ENCODE measurements around the gene CBX7. TPM values are rescaled to one million over a fixed set of nuclear protein-coding genes. Genes with fewer than 3 reads are reported as not detected.

The CBX7 gene
- polyA plus RNA-seq, 1 experiment = 2.2 TPM

- H3K9me3 ChIP-seq (ENCODE audit: control insufficient read depth, insufficient read depth, low read length) = peaks cover 15% of the 10 kb centered on the region
- DNase-seq (ENCODE audit: low read depth, low spot score) = no peak
- H3K4me3 ChIP-seq (ENCODE audit: low read depth, low read length) = no peak overlapping the region
- TF ChIP-seq CTCF (IDR thresholded peaks at IDR 0.05; ENCODE audit: low read depth, low read length) = no peak
- no peak overlapping the region for H3K27ac ChIP-seq (ENCODE audit: low read depth, low read length)
- CTCF ChIA-PET = interaction anchor here (0.9 kb wide), 1 partner anchor 8 kb away, joined by 3 read pairs; no protein-coding TSS in a partner anchor
- no peaks in the 10 kb centered on the region for H3K27me3 ChIP-seq (ENCODE audit: control insufficient read depth, insufficient read depth, low read length)
- POLR2A ChIA-PET = no interaction called here
These were observed 32.4 kb upstream of the CBX7 start for GRCh38 chr22:39184586-39185577.

DNA sequence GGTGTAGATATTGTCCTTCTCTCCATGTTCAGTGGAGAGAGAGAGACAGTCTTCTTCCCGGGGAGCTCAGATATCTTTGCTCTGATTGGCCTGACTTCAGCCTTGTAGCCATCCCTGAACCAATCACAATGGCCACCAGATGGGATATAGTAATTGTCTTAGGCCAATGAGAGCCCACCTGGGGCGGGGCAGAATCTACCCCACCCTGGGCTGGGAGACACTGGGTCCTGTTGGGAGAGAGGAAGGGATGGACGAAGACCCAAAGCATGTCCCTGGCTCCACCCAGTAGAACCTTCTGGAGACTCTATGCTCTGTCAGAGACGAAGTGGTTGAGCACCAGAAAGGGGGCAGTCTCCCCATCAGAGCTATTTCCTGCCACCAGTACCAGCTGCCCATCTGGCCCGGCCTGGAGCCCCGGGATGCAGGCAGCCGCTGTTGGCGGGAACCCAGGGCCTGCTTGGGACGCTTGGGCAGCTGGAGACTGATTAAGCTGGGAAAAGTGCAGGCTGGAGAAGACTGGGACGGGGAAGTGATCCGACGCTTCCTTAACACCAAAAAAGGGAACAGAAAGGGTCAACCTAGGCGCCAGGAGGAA is 31.6 kb upstream of the CBX7 start:
- DNase-seq (ENCODE audit: low read depth, low spot score) = no peak
- POLR2A ChIA-PET = interaction anchor here (0.6 to 0.7 kb wide), 2 partner anchors 127 to 135 kb away, joined by 3 read pairs; no protein-coding TSS in a partner anchor
- H3K27me3 ChIP-seq (ENCODE audit: control insufficient read depth, insufficient read depth, low read length) = no peaks in the 10 kb centered on the region
- H3K27ac ChIP-seq (ENCODE audit: low read depth, low read length) = no peak overlapping the region
- no peak for TF ChIP-seq CTCF (IDR thresholded peaks at IDR 0.05; ENCODE audit: low read depth, low read length)
- CTCF ChIA-PET = interaction anchor here (0.9 kb wide), 1 partner anchor 9 kb away, joined by 3 read pairs; no protein-coding TSS in a partner anchor
- H3K4me3 ChIP-seq (ENCODE audit: low read depth, low read length) = no peak overlapping the region
- peaks cover 15% of the 10 kb centered on the region for H3K9me3 ChIP-seq (ENCODE audit: control insufficient read depth, insufficient read depth, low read length)

- POLR2A ChIA-PET = no interaction called here
- Histone ChIP-seq H3K9me3 (ENCODE audit: control insufficient read depth, insufficient read depth, low read length) (peaks cover 15% of the 10 kb centered on the region), H3K27me3 (ENCODE audit: control insufficient read depth, insufficient read depth, low read length) (no peaks in the 10 kb centered on the region), H3K4me3 (ENCODE audit: low read depth, low read length) (no peak overlapping the region), H3K27ac (ENCODE audit: low read depth, low read length) (no peak overlapping the region)
- DNase-seq (ENCODE audit: low read depth, low spot score) = no peak
- no peak for TF ChIP-seq CTCF (IDR thresholded peaks at IDR 0.05; ENCODE audit: low read depth, low read length)
- CTCF ChIA-PET = no interaction called here
These were observed 30.1 kb upstream of the CBX7 start for GRCh38 chr22:39182478-39183030.

DNA sequence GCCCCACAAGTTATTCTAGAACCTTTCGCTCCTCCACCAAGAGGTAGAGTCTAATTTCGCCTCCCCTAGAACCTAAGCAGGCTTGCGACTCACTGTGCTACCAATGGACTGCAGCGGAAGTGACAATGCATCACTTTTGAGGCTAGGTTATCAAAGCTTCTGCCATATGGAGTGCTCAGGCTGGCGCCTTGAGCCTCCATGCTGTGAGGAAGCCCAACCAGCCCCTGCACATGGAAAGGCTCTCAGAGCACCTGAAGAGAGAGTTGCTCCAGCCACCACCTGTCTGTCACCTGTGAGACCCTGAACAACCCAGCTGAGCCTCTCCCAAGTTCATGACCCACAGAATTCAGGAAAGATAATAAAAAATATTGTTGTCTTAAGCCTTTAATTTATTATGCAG is 29.3 kb upstream of the CBX7 start:
- Histone ChIP-seq H3K27me3 (ENCODE audit: control insufficient read depth, insufficient read depth, low read length) (no peaks in the 10 kb centered on the region), H3K27ac (ENCODE audit: low read depth, low read length) (no peak overlapping the region), H3K4me3 (ENCODE audit: low read depth, low read length) (no peak overlapping the region), H3K9me3 (ENCODE audit: control insufficient read depth, insufficient read depth, low read length) (peaks cover 15% of the 10 kb centered on the region)
- CTCF ChIA-PET = no interaction called here
- TF ChIP-seq CTCF (IDR thresholded peaks at IDR 0.05; ENCODE audit: low read depth, low read length) = no peak
- POLR2A ChIA-PET = no interaction called here
- no peak for DNase-seq (ENCODE audit: low read depth, low spot score)
